ENCODE measurements around the gene SEPTIN12.

DNA sequence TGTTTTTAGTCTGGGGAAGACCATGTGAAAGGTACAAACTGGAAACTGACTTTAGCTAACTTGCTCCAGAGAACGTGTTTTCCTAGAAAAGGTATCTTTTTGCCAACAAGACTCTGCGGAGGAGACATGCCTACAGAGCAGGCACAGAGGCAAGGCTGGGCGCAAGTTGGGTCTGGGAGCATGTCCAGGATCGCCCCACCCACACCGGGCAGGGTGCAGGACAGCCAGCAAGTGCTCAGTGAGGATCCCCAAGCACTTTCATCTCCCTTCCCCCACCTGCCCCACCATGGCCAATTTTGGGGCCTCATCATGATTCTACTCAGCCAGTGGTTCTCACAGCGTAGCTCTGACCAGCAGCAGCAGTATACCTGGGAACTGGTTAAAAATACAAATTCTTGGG lies 32.5 kb upstream of the SEPTIN12 start:
- TF ChIP-seq, protein P1, sequence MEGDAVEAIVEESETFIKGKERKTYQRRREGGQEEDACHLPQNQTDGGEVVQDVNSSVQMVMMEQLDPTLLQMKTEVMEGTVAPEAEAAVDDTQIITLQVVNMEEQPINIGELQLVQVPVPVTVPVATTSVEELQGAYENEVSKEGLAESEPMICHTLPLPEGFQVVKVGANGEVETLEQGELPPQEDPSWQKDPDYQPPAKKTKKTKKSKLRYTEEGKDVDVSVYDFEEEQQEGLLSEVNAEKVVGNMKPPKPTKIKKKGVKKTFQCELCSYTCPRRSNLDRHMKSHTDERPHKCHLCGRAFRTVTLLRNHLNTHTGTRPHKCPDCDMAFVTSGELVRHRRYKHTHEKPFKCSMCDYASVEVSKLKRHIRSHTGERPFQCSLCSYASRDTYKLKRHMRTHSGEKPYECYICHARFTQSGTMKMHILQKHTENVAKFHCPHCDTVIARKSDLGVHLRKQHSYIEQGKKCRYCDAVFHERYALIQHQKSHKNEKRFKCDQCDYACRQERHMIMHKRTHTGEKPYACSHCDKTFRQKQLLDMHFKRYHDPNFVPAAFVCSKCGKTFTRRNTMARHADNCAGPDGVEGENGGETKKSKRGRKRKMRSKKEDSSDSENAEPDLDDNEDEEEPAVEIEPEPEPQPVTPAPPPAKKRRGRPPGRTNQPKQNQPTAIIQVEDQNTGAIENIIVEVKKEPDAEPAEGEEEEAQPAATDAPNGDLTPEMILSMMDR (IDR thresholded peaks at IDR 0.05), result no peak
- TF ChIP-seq POLR2A (IDR thresholded peaks at IDR 0.05), result no peak
